Measurements from ENCODE around the gene ALDH3B2. TPM values are rescaled to one million over a fixed set of nuclear protein-coding genes. Genes with fewer than 3 reads are reported as not detected.

ALDH3B2 gene
- total RNA-seq, 4 donors from 2014 or later = not detected

DNA sequence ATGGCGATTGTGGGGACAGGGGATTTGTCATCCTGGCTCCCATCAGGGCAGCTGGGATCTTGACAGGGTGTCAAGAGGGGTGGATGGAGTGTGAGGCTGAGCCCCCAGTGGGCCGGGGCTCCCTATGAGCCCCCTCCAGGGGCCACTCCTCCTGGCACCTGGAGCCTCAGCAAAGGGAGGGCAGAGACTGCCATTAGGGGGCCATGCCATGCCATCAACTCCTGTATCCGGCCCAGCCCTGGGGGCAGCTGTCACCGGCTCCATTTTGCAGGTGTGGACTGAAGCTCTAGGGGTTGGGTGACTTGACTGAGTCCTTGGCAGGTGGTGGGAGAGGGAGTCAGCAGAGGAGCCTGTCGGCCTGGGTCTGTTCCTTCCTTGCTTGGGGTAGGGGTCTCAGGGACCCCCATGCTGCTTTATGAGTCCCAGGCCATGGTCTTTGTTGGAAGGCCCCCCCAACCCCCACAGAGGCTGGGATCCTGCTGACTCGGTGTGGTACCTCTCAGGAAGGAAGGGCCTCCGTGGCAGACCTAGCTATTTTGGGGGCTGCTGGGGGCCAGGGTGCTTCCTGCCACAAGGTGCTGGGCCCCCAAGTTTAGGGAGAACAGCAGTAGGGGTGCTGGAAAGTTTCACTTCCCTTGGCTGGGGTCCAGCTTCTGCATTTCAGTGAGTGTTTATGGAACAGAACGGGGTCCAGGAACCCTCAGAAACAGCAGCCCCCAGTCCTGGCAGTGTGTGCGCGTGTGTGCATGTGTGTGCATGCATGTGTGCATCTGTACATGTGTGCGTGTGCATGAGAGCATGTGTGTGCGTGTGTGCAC is 25.4 kb downstream of the ALDH3B2 start:
- Histone ChIP-seq H3K36me3 (no peaks in the 10 kb centered on the region), H3K9me3 (peaks cover 0 to 3% (median 0%) of the 10 kb centered on the region in 4 donors), H3K27me3 (peaks cover 0 to 5% of the 10 kb centered on the region in 2 donors), H3K4me1 (peaks cover 0 to 28% (median 2%) of the 10 kb centered on the region in 4 donors), H3K4me3 (no peak overlapping the region), H3K27ac (no peak overlapping the region)
- peak in 1 of 2 donors; percentile 13 for DNase-seq (ENCODE audit: low spot score in 2 of 2)
- 62 to 80% methylated on average over 7 to 10 of the region's 12 CpGs for WGBS, 2 donors
- TF ChIP-seq, protein P1, sequence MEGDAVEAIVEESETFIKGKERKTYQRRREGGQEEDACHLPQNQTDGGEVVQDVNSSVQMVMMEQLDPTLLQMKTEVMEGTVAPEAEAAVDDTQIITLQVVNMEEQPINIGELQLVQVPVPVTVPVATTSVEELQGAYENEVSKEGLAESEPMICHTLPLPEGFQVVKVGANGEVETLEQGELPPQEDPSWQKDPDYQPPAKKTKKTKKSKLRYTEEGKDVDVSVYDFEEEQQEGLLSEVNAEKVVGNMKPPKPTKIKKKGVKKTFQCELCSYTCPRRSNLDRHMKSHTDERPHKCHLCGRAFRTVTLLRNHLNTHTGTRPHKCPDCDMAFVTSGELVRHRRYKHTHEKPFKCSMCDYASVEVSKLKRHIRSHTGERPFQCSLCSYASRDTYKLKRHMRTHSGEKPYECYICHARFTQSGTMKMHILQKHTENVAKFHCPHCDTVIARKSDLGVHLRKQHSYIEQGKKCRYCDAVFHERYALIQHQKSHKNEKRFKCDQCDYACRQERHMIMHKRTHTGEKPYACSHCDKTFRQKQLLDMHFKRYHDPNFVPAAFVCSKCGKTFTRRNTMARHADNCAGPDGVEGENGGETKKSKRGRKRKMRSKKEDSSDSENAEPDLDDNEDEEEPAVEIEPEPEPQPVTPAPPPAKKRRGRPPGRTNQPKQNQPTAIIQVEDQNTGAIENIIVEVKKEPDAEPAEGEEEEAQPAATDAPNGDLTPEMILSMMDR (IDR thresholded peaks at IDR 0.05) = no peak
- TF ChIP-seq EP300 (IDR thresholded peaks at IDR 0.05) (no peak), POLR2A (IDR thresholded peaks at IDR 0.05) (no peak)

DNA sequence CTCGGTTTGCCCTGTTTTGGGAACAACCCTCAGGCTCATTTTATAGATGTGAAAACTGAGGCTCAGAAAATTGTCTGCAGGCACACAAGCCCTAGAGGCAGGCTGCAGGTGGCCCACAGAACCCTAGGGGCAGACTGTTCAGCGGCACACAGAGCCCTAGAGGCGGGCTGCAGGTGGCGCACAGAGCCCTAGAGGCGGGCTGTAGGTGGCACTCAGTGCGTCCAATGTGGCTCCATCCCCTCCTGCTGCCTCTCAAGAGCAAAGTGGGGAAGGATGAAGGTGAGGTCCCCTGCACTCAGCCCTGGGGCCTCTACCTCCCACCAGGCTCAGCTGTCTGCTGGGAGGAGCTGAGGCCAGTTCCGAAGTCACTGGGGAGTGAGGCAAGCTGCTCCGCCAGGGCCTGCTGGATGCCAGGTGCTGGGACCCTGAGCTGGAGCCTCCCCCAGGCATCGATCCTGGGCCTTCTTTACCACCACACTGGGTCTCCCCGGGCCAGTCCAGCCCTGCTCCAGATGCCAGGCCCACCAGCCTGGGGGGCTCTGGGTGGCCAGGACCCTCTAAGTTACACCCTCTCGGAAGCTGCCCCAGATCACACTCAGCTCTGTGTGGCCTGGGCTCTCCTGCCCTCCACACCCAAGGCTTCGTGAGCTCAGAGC is 26.2 kb downstream of the ALDH3B2 start:
- Histone ChIP-seq H3K4me1 (peaks cover 0 to 28% (median 2%) of the 10 kb centered on the region in 4 donors), H3K27ac (no peak overlapping the region), H3K27me3 (peaks cover 0 to 5% of the 10 kb centered on the region in 2 donors), H3K4me3 (no peak overlapping the region), H3K9me3 (peaks cover 0 to 9% (median 0%) of the 10 kb centered on the region in 4 donors), H3K36me3 (no peaks in the 10 kb centered on the region)
- TF ChIP-seq EP300 (IDR thresholded peaks at IDR 0.05) (no peak), POLR2A (IDR thresholded peaks at IDR 0.05) (no peak)
- TF ChIP-seq, protein P1 (IDR thresholded peaks at IDR 0.05) = no peak
- DNase-seq (ENCODE audit: low spot score in 2 of 2) = no peak
- 64 to 80% methylated on average over 12 of the region's 12 CpGs for WGBS, 2 donors

DNA sequence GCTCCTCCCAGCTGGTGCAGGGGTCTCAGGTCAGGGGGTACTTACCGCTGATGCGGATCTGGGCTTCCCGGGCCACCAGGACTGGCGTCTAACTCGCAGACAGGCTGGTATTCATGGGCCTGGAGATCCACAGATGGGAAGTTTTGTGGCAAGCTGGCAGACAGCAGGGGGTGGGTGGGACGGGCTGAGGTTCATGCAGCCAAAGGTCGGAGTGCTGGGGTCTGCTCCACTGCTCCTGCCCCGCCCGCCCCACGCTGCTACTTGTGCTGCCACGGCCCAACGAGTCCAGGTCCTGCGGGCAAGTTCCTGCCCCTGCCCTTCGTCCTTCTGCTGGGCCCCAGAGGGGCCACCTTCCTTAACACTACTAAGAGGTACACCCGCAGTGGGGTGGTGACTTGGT is 27.0 kb downstream of the ALDH3B2 start:
- no peak overlapping the region for H3K4me3 ChIP-seq
- no peak for DNase-seq (ENCODE audit: low spot score in 2 of 2)
- TF ChIP-seq EP300 (IDR thresholded peaks at IDR 0.05) = no peak
- TF ChIP-seq, protein P1 (IDR thresholded peaks at IDR 0.05) = no peak
- no peak for TF ChIP-seq POLR2A (IDR thresholded peaks at IDR 0.05)
- H3K4me1 ChIP-seq = peaks cover 0 to 28% (median 2%) of the 10 kb centered on the region in 4 donors
- H3K36me3 ChIP-seq = no peaks in the 10 kb centered on the region
- 57 to 61% methylated on average over 8 to 15 of the region's 15 CpGs for WGBS, 2 donors
- H3K9me3 ChIP-seq = peaks cover 0 to 9% (median 0%) of the 10 kb centered on the region in 4 donors
- no peak overlapping the region for H3K27ac ChIP-seq
- peaks cover 0 to 5% of the 10 kb centered on the region in 2 donors for H3K27me3 ChIP-seq

DNA sequence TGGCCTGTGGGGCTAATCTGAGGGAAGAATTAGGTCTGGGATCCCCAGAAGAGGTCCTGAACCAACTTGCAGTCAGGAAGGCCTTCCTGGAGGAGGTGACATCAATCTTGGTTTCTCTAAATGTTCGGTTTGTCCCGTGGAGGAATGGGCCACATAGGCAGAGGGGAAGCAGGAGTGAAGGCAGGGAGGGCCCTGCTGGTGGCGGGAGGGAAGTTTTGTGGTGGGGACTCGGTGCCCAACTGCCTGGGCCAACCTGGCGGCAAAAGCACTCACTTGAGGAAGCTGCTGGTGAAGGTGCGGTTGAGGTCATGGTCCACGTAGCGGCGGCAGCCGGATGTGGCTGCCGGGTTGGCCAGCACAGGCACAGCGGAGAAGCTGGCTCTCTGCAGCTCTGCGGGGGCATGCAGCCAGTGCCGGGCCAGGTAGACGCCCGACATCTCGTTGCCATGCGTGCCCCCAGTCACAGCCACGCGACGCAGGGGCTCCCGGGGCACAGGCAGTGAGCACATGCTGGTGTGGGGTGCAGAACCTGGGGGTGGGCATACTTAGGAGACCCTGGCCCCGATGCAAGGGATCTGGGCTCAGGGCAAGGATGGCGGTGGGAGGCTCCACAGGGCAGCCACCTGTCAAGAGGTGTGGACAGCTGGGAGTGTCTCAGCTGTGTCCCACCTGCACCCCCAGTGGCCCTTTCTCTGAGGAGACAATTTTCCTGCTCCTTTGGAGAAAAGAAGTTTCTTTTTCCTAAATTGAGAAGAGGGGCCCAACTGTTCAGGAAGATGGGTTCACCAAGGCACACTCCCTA is 27.7 kb downstream of the ALDH3B2 start:
- no peak overlapping the region for H3K4me3 ChIP-seq
- H3K9me3 ChIP-seq = peaks cover 0 to 9% (median 0%) of the 10 kb centered on the region in 4 donors
- H3K27me3 ChIP-seq = peaks cover 0 to 5% of the 10 kb centered on the region in 2 donors
- no peak for DNase-seq (ENCODE audit: low spot score in 2 of 2)
- H3K4me1 ChIP-seq = peaks cover 0 to 28% (median 0%) of the 10 kb centered on the region in 4 donors
- H3K27ac ChIP-seq = no peak overlapping the region
- WGBS, 2 donors = 77 to 82% methylated on average over 24 of the region's 24 CpGs
- TF ChIP-seq POLR2A (IDR thresholded peaks at IDR 0.05) (no peak), EP300 (IDR thresholded peaks at IDR 0.05) (no peak)
- TF ChIP-seq, protein P1 (IDR thresholded peaks at IDR 0.05) = no peak
- no peaks in the 10 kb centered on the region for H3K36me3 ChIP-seq

All from tibial nerve (tissue), 4 donors.